Measurements from ENCODE around the gene DNAJC1.
"Not testable (repeated sequence)": the region's sequence is repeated elsewhere in the genome, so short reads cannot be mapped to it uniquely, and the experiment has no call there.

Gene DNAJC1

DNA sequence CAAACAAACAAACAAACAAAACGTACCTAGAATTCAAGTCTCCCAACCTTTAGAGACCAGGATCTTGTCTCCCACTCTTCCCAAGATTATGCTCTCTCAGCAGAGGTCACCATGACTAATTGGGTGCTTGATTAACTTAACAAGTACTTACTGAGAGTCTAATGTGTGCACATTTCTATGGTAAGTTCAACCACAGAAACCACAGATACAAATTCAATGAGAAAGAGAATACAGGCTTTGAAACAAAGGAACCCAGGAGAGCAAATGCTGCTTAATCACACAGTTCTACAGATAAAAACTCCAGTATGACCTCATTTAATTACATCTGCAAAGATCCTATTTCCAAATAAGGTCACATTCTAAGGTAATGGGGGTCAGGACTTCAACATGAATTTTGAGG lies 142.8 kb downstream of the DNAJC1 start:
- DNase-seq (ENCODE audit: insufficient read length, low spot score) (no peak), FAIRE-seq (no peak)
- TF ChIP-seq POU2F2 (IDR thresholded peaks at IDR 0.05; ENCODE audit: low read depth, low read length): no peak
- TF ChIP-seq PAX5 (IDR thresholded peaks at IDR 0.05; ENCODE audit: insufficient read depth, low read length, severe bottlenecking): no peak
- TF ChIP-seq POLR2A (IDR thresholded peaks at IDR 0.05; ENCODE audit: low read depth, low read length): no peak
- no peak for TF ChIP-seq TAF1 (IDR thresholded peaks at IDR 0.05; ENCODE audit: low read depth, low read length)
- no peak for TF ChIP-seq SPI1 (IDR thresholded peaks at IDR 0.05; ENCODE audit: low read depth, low read length)
- TF ChIP-seq POLR2AphosphoS5 (IDR thresholded peaks at IDR 0.05; ENCODE audit: low read depth, low read length): no peak

DNA sequence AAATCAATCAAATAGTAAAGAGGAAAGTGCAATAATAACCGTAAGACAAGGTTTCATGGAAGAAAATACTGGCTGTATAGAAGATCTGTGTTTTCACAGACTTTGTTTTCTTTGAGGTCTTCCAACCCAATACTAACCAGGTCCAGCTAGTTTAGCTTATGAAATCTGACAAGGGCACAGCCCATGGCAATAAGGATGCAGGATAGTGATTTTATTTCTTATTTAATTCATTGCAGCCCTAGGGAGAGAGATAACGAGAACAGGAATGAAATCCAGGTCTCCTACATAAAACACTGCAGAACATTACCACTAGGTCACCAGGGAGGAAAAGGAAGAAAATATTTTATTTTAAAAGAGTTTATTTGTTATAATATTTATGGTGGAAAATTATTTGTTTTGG lies 145.1 kb downstream of the DNAJC1 start:
- no peak for DNase-seq (ENCODE audit: insufficient read length, low spot score)
- TF ChIP-seq POLR2A (IDR thresholded peaks at IDR 0.05; ENCODE audit: low read depth, low read length) (no peak), POLR2AphosphoS5 (IDR thresholded peaks at IDR 0.05; ENCODE audit: low read depth, low read length) (no peak), SPI1 (IDR thresholded peaks at IDR 0.05; ENCODE audit: low read depth, low read length) (no peak), TAF1 (IDR thresholded peaks at IDR 0.05; ENCODE audit: low read depth, low read length) (no peak), PAX5 (IDR thresholded peaks at IDR 0.05; ENCODE audit: insufficient read depth, low read length, severe bottlenecking) (no peak), POU2F2 (IDR thresholded peaks at IDR 0.05; ENCODE audit: low read depth, low read length) (no peak)
- FAIRE-seq: no peak

DNA sequence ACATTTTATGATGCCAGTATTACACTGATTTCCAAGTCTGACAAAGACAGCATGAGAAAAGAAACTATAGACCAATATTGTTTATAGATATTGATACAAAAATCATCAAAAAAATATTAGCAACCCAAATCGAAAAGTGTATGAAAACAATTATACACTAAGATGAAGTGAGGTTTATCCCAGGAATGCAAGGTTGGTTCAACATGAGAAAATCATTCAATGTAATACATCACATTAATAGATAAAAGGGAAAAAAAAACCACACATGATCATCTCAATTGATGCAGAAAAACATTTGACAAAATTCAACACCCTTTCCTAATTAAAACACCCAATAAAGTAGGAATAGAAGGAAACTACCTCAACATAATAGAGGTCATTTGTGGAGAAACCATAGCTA lies 153.9 kb downstream of the DNAJC1 start:
- no peak for FAIRE-seq
- TF ChIP-seq POLR2AphosphoS5 (IDR thresholded peaks at IDR 0.05; ENCODE audit: low read depth, low read length) (no peak), POLR2A (IDR thresholded peaks at IDR 0.05; ENCODE audit: low read depth, low read length) (no peak), POU2F2 (IDR thresholded peaks at IDR 0.05; ENCODE audit: low read depth, low read length) (no peak), TAF1 (IDR thresholded peaks at IDR 0.05; ENCODE audit: low read depth, low read length) (no peak), SPI1 (IDR thresholded peaks at IDR 0.05; ENCODE audit: low read depth, low read length) (no peak), PAX5 (IDR thresholded peaks at IDR 0.05; ENCODE audit: insufficient read depth, low read length, severe bottlenecking) (no peak)
- no peak for DNase-seq (ENCODE audit: insufficient read length, low spot score)

GRCh38 chr10:21843645-21844044 lies 159.9 kb downstream of the DNAJC1 start:
- DNase-seq (ENCODE audit: insufficient read length, low spot score) (no peak), FAIRE-seq (no peak)
- TF ChIP-seq POU2F2 (IDR thresholded peaks at IDR 0.05; ENCODE audit: low read depth, low read length) (no peak), TAF1 (IDR thresholded peaks at IDR 0.05; ENCODE audit: low read depth, low read length) (no peak), PAX5 (IDR thresholded peaks at IDR 0.05; ENCODE audit: insufficient read depth, low read length, severe bottlenecking) (no peak), SPI1 (IDR thresholded peaks at IDR 0.05; ENCODE audit: low read depth, low read length) (no peak), POLR2AphosphoS5 (IDR thresholded peaks at IDR 0.05; ENCODE audit: low read depth, low read length) (no peak), POLR2A (IDR thresholded peaks at IDR 0.05; ENCODE audit: low read depth, low read length) (no peak)

DNA sequence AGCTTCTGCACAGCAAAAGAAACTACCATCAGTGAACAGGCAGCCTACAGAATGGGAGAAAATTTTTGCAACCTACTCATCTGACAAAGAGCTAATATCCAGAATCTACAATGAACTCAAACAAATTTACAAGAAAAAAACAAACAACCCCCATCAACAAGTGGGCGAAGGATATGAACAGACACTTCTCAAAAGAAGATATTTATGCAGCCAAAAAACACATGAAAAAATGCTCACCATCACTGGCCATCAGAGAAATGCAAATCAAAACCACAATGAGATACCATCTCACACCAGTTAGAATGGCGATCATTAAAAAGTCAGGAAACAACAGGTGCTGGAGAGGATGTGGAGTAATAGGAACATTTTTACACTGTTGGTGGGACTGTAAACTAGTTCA lies 162.3 kb downstream of the DNAJC1 start:
- not testable (repeated sequence) for DNase-seq (ENCODE audit: insufficient read length, low spot score); FAIRE-seq

DNA sequence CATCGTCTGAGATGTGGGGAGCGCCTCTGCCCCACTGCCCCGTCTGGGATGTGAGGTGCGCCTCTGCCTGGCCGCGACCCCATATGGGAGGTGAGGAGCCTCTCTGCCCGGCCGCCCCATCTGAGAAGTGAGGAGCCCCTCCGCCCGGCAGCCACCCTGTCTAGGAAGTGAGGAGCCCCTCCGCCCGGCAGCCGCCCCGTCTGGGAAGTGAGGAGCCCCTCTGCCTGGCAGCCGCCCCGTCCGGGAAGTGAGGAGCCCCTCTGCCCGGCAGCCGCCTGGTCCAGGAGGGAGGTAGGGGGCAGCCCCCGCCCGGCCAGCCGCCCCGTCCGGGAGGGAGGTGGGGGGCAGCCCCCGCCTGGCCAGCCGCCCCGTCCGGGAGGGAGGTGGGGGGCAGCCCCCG lies 166.0 kb downstream of the DNAJC1 start:
- FAIRE-seq; DNase-seq (ENCODE audit: insufficient read length, low spot score): not testable (repeated sequence)

DNA sequence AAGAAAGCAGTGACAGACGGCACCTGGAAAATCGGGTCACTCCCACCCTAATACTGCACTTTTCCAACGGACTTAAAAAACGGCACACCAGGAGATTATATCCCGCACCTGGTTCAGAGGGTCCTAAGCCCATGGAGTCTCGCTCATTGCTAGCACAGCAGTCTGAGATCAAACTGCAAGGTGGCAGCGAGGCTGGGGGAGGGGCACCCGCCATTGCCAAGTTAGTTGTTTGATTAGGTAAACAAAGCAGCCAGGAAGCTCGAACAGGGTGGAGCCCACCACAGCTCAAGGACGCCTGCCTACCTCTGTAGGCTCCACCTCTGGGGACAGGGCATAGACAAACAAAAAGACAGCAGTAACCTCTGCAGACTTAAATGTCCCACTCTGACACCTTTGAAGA lies 169.0 kb downstream of the DNAJC1 start:
- not testable (repeated sequence) for DNase-seq (ENCODE audit: insufficient read length, low spot score); FAIRE-seq

DNA sequence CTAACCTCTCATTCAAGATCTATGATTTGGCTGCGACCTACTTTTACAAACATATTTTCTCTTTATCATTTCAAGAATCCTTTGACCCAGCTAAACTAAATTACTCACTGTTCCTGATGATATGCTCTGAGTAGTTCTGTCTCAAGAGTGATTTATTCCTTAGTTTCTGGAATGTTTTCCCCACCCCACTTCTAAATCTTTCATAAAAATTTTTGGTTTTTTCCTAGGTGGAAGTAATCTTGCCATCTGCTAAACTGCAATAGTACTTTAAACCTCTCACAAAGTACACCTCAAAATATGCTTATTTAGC lies 170.8 kb downstream of the DNAJC1 start:
- DNase-seq (ENCODE audit: insufficient read length, low spot score): no peak
- TF ChIP-seq TAF1 (IDR thresholded peaks at IDR 0.05; ENCODE audit: low read depth, low read length) (no peak), POU2F2 (IDR thresholded peaks at IDR 0.05; ENCODE audit: low read depth, low read length) (no peak), PAX5 (IDR thresholded peaks at IDR 0.05; ENCODE audit: insufficient read depth, low read length, severe bottlenecking) (no peak), POLR2AphosphoS5 (IDR thresholded peaks at IDR 0.05; ENCODE audit: low read depth, low read length) (no peak), SPI1 (IDR thresholded peaks at IDR 0.05; ENCODE audit: low read depth, low read length) (no peak), POLR2A (IDR thresholded peaks at IDR 0.05; ENCODE audit: low read depth, low read length) (no peak)
- FAIRE-seq: no peak

- DNase-seq (ENCODE audit: insufficient read length, low spot score) (no peak), FAIRE-seq (no peak)
- no peak for TF ChIP-seq POLR2AphosphoS5 (IDR thresholded peaks at IDR 0.05; ENCODE audit: low read depth, low read length)
- no peak for TF ChIP-seq POLR2A (IDR thresholded peaks at IDR 0.05; ENCODE audit: low read depth, low read length)
- no peak for TF ChIP-seq POU2F2 (IDR thresholded peaks at IDR 0.05; ENCODE audit: low read depth, low read length)
- TF ChIP-seq PAX5 (IDR thresholded peaks at IDR 0.05; ENCODE audit: insufficient read depth, low read length, severe bottlenecking): no peak
- TF ChIP-seq SPI1 (IDR thresholded peaks at IDR 0.05; ENCODE audit: low read depth, low read length): no peak
- TF ChIP-seq TAF1 (IDR thresholded peaks at IDR 0.05; ENCODE audit: low read depth, low read length): no peak
Measured at GRCh38 chr10:21831986-21832820, 171.3 kb downstream of the DNAJC1 start.

GRCh38 chr10:21830037-21830436 lies 173.5 kb downstream of the DNAJC1 start:
- TF ChIP-seq POU2F2 (IDR thresholded peaks at IDR 0.05; ENCODE audit: low read depth, low read length): no peak
- TF ChIP-seq TAF1 (IDR thresholded peaks at IDR 0.05; ENCODE audit: low read depth, low read length): no peak
- TF ChIP-seq POLR2AphosphoS5 (IDR thresholded peaks at IDR 0.05; ENCODE audit: low read depth, low read length): no peak
- no peak for TF ChIP-seq SPI1 (IDR thresholded peaks at IDR 0.05; ENCODE audit: low read depth, low read length)
- TF ChIP-seq PAX5 (IDR thresholded peaks at IDR 0.05; ENCODE audit: insufficient read depth, low read length, severe bottlenecking): no peak
- TF ChIP-seq POLR2A (IDR thresholded peaks at IDR 0.05; ENCODE audit: low read depth, low read length): no peak
- DNase-seq (ENCODE audit: insufficient read length, low spot score) (no peak), FAIRE-seq (no peak)

- DNase-seq (ENCODE audit: insufficient read length, low spot score) (no peak), FAIRE-seq (no peak)
- no peak for TF ChIP-seq POLR2A (IDR thresholded peaks at IDR 0.05; ENCODE audit: low read depth, low read length)
- TF ChIP-seq PAX5 (IDR thresholded peaks at IDR 0.05; ENCODE audit: insufficient read depth, low read length, severe bottlenecking): no peak
- no peak for TF ChIP-seq SPI1 (IDR thresholded peaks at IDR 0.05; ENCODE audit: low read depth, low read length)
- TF ChIP-seq POU2F2 (IDR thresholded peaks at IDR 0.05; ENCODE audit: low read depth, low read length): no peak
- no peak for TF ChIP-seq TAF1 (IDR thresholded peaks at IDR 0.05; ENCODE audit: low read depth, low read length)
- no peak for TF ChIP-seq POLR2AphosphoS5 (IDR thresholded peaks at IDR 0.05; ENCODE audit: low read depth, low read length)
Measured at GRCh38 chr10:21827308-21827707, 176.2 kb downstream of the DNAJC1 start.

Data from GM12891 (cell line).